RWPE2 (cell line): ENCODE data around the gene ZGRF1.
"Not testable (repeated sequence)": the region's sequence is repeated elsewhere in the genome, so short reads cannot be mapped to it uniquely, and the experiment has no call there.

ENCODE experiments used
- ATAC-seq: fragments of 200-7000 bp; cut with Tn5 transposase; 3 replicates; pipeline ENCODE4 v1.9.1; 2021; ENCODE audit warnings: low read depth
- DNase-seq: peaks from one replicate; pipeline ENCODE4 v3.0.0-alpha.2; 2020; ENCODE audit warnings: low spot score
- H3K27ac ChIP-seq: fragments of 450-650 bp; 2 replicates; pipeline ENCODE4 v1.5.1; 2017; ENCODE audit warnings: mild to moderate bottlenecking; ENCODE audit not compliant: poor library complexity, severe bottlenecking
- H3K27me3 ChIP-seq: fragments of 250-450 bp; sonication (Bioruptor Pico); 2 replicates; pipeline ENCODE4 v1.5.1; 2021; ENCODE audit warnings: mild to moderate bottlenecking, moderate library complexity; ENCODE audit not compliant: insufficient read depth, poor library complexity, severe bottlenecking
- H3K36me3 ChIP-seq: fragments of 250-450 bp; sonication (Bioruptor Pico); 2 replicates; pipeline ENCODE4 v1.5.1; 2020; ENCODE audit warnings: low read depth, mild to moderate bottlenecking, moderate library complexity
- H3K4me1 ChIP-seq: fragments of 250-450 bp; sonication (Bioruptor Pico); 2 replicates; pipeline ENCODE4 v1.5.1; 2021; ENCODE audit warnings: mild to moderate bottlenecking, moderate library complexity; ENCODE audit not compliant: insufficient read depth, poor library complexity, severe bottlenecking
- H3K4me3 ChIP-seq: fragments of 250-450 bp; sonication (Bioruptor Pico); 2 replicates; pipeline ENCODE4 v1.5.1; 2021; ENCODE audit warnings: mild to moderate bottlenecking, moderate library complexity; ENCODE audit not compliant: severe bottlenecking
- H3K9me3 ChIP-seq: fragments of 250-450 bp; sonication (Bioruptor Pico); 2 replicates; pipeline ENCODE4 v1.5.1; 2021; ENCODE audit warnings: mild to moderate bottlenecking, moderate library complexity; ENCODE audit not compliant: severe bottlenecking
- CTCF ChIP-seq: fragments of 450-650 bp; IDR thresholded peaks from one replicate; pipeline ENCODE4 v1.5.1; 2017; ENCODE audit warnings: mild to moderate bottlenecking, moderate library complexity; ENCODE audit not compliant: poor library complexity, severe bottlenecking

The ZGRF1 gene

GRCh38 chr4:112673686-112674085, 37.0 kb upstream of the ZGRF1 start:
- ATAC-seq (no peak), DNase-seq (no peak)
- Histone ChIP-seq H3K4me3 (no peak overlapping the region), H3K27me3 (no peaks in the 10 kb centered on the region), H3K36me3 (no peaks in the 10 kb centered on the region), H3K27ac (no peak overlapping the region), H3K4me1 (no peaks in the 10 kb centered on the region), H3K9me3 (no peaks in the 10 kb centered on the region)
- no peak for TF ChIP-seq CTCF

GRCh38 chr4:112673076-112673475, 36.4 kb upstream of the ZGRF1 start:
- no peak overlapping the region for H3K4me3 ChIP-seq
- no peaks in the 10 kb centered on the region for H3K9me3 ChIP-seq
- no peaks in the 10 kb centered on the region for H3K4me1 ChIP-seq
- no peak for TF ChIP-seq CTCF
- H3K27ac ChIP-seq: no peak overlapping the region
- DNase-seq: no peak
- ATAC-seq: no peak
- H3K36me3 ChIP-seq: no peaks in the 10 kb centered on the region
- no peaks in the 10 kb centered on the region for H3K27me3 ChIP-seq

GRCh38 chr4:112668131-112668530, 31.4 kb upstream of the ZGRF1 start:
- Histone ChIP-seq H3K27ac (no peak overlapping the region), H3K4me1 (no peaks in the 10 kb centered on the region), H3K27me3 (no peaks in the 10 kb centered on the region), H3K9me3 (no peaks in the 10 kb centered on the region), H3K36me3 (no peaks in the 10 kb centered on the region), H3K4me3 (no peak overlapping the region)
- DNase-seq (no peak), ATAC-seq (no peak)
- TF ChIP-seq CTCF: no peak

GRCh38 chr4:112664611-112665010, 27.9 kb upstream of the ZGRF1 start:
- no peak for DNase-seq
- H3K4me3 ChIP-seq: no peak overlapping the region
- ATAC-seq: 0 out of 3 replicates have a peak, but pooled peaks have one; percentile 61
- H3K27ac ChIP-seq: no peak overlapping the region
- TF ChIP-seq CTCF: no peak
- H3K27me3 ChIP-seq: no peaks in the 10 kb centered on the region
- H3K36me3 ChIP-seq: no peaks in the 10 kb centered on the region
- H3K4me1 ChIP-seq: no peaks in the 10 kb centered on the region
- H3K9me3 ChIP-seq: no peaks in the 10 kb centered on the region

- not testable (repeated sequence) for H3K4me3 ChIP-seq, H3K4me1 ChIP-seq, H3K9me3 ChIP-seq, DNase-seq, ATAC-seq, H3K27ac ChIP-seq, H3K27me3 ChIP-seq
- H3K36me3 ChIP-seq: peaks cover 71% of the 10 kb centered on the region
These were observed 19.4 kb upstream of the ZGRF1 start for GRCh38 chr4:112656115-112656514.
